Activated CD4-positive, alpha-beta T cell treated with anti-CD3 and anti-CD28 coated beads for 36 hours (primary cell): ENCODE results near the gene SPTBN1. TPM values are rescaled to one million over a fixed set of nuclear protein-coding genes. Genes with fewer than 3 reads are reported as not detected.
A peak's percentile ranks its signal among the peaks of the same experiment; 100 is the strongest.

ENCODE experiments used
- ATAC-seq: fragments of 200-7000 bp; cut with Tn5 transposase; one replicate; pipeline ENCODE4 v1.10.0; 2021; ENCODE audit warnings: mild to moderate bottlenecking, moderate library complexity
- CTCF ChIA-PET: fragments of 350-600 bp; sonication (Branson Sonifier 250); formaldehyde crosslinking; loops from one replicate; lab custom pipeline; 2021; ENCODE audit warnings: antibody characterized with exemption; lab: Charles Lee
- POLR2A ChIA-PET: fragments of 350-600 bp; sonication (Branson Sonifier 250); formaldehyde crosslinking; loops from one replicate; lab custom pipeline; 2021; ENCODE audit warnings: antibody characterized with exemption, inconsistent platforms; lab: Charles Lee
- DNase-seq: peaks from one replicate; pipeline ENCODE4 v3.0.0-alpha.2; 2020
- H3K27ac Mint-ChIP-seq: one replicate; pipeline ENCODE4 v1.8.0; 2021; ENCODE audit warnings: mixed read lengths
- H3K27me3 Mint-ChIP-seq: one replicate; pipeline ENCODE4 v1.8.0; 2021; ENCODE audit warnings: mixed read lengths
- H3K36me3 Mint-ChIP-seq: one replicate; pipeline ENCODE4 v1.8.0; 2021; ENCODE audit warnings: low read depth, mixed read lengths
- H3K4me1 Mint-ChIP-seq: one replicate; pipeline ENCODE4 v1.8.0; 2021; ENCODE audit warnings: mixed read lengths
- H3K4me3 Mint-ChIP-seq: one replicate; pipeline ENCODE4 v1.8.0; 2021; ENCODE audit warnings: mild to moderate bottlenecking, moderate library complexity, mixed read lengths
- H3K9me3 Mint-ChIP-seq: one replicate; pipeline ENCODE4 v1.8.0; 2021; ENCODE audit warnings: low read depth, mixed read lengths
- intact Hi-C, 2 experiments: fragments of 100-400 bp; cut with DNase I in 1 of 2; cut with micrococcal nuclease in 1 of 2; formaldehyde crosslinking; loops; one replicate each; pipeline versions ENCODE4 v1.14.2 to v1.15.1; 2022 to 2024; cut with DNase I, micrococcal nuclease
- total RNA-seq, 2 experiments: library from RNA; stranded (reverse); gene quantifications; one replicate each; pipeline ENCODE4 v1.2.3, GENCODE V29; 2021

The SPTBN1 gene
- total RNA-seq, 2 experiments from 2014 or later = 76.6 to 86.8 TPM

DNA sequence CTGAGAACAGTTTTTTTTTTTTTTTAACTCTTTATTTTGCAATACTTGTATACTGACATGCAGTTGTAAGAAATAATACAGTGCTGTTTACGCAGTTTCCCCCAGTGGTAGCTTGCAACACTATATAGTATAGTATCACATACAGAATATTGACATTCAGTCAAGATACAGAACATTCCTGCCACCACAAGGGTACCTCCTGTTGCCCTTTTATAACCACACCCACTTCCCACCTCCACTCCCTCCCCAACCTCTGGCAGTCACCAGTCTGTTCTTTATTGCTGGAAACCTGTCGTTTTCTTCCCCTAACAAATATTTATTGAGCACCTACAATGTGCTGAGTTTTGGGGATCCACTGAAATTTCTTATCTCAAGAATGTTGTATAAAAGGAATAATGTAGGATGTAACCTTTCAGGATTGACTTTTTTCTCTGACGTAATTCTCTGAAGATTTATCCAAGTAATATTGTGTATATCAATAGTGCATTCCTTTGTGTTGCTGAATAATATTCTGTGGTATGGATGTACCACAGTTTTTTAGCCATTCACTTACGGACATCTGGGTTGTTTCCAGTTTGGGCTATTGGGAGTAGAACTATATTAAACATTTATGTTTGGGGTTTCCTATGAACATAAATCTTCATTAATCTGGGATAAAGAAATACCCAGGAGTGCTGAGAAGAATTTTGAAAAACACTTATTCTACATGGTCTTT is 215.9 kb downstream of the SPTBN1 start:
- Mint-ChIP-seq H3K9me3 (no peaks in the 10 kb centered on the region), H3K27me3 (peaks cover 26% of the 10 kb centered on the region), H3K4me3 (no peak overlapping the region), H3K27ac (no peak overlapping the region), H3K4me1 (peaks cover 14% of the 10 kb centered on the region), H3K36me3 (peaks cover 23% of the 10 kb centered on the region)
- ChIA-PET CTCF (interaction anchor here (0.5 to 1.6 kb wide), 6 partner anchors 14 to 114 kb away, joined by 3 to 8 read pairs (median 4); no protein-coding TSS in a partner anchor), POLR2A (interaction anchor here (0.7 kb wide), 1 partner anchor 129 kb away, joined by 3 read pairs; no protein-coding TSS in a partner anchor)
- ATAC-seq (no peak), DNase-seq (no peak)
- intact Hi-C loops = no loop called here

DNA sequence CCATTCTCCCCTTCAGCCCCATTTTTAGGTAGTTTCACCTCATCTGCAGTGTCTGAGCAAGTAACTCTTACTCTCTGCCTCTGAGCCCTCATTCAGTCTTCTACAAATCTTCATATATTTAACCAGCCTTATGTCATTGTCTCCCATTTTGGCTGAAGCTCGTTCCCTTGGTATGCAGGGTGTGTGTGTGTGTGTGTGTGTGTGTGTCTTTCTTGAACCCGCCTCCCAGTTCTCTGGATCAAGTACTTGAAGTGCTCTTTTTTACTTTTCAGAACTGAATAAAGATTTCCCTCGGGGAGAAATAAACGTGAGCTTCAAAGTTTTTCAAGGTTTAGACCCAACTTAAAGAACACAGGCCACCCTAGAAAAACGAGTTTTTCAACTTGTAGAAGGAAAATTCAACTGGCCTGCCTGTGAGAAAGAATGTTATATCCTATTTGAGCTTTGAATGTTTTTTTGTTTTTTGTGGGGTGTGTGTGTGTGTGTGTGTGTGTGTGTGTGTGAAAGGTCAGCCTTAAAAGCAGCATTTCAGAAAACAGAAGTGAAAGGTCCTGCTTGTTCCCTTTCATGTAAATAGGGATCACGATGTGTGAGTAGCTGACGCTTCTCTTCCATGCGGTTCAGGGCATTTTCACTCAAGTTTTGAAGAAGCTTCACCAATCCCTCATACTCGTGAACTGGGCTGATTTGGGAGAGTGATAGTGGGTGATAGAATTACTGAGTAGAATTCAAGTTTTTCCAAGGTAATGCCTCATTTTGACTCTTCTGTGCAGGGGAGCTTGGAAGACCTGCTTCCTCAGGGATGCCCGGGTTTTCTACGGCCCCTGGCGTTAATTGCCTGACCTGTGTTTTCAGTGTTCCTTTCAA is 216.7 kb downstream of the SPTBN1 start:
- DNase-seq (no peak), ATAC-seq (no peak)
- ChIA-PET CTCF (interaction anchor here (0.5 to 9.7 kb wide), 8 partner anchors 8 to 239 kb away, joined by 3 to 88 read pairs (median 4); no protein-coding TSS in a partner anchor), POLR2A (interaction anchor here (0.5 to 0.7 kb wide), 2 partner anchors 11 to 169 kb away, joined by 3 to 8 read pairs; no protein-coding TSS in a partner anchor)
- Mint-ChIP-seq H3K36me3 (peaks cover 19% of the 10 kb centered on the region), H3K4me3 (no peak overlapping the region), H3K27ac (no peak overlapping the region), H3K4me1 (peaks cover 14% of the 10 kb centered on the region), H3K9me3 (no peaks in the 10 kb centered on the region), H3K27me3 (peaks cover 34% of the 10 kb centered on the region)
- intact Hi-C loops = no loop called here

DNA sequence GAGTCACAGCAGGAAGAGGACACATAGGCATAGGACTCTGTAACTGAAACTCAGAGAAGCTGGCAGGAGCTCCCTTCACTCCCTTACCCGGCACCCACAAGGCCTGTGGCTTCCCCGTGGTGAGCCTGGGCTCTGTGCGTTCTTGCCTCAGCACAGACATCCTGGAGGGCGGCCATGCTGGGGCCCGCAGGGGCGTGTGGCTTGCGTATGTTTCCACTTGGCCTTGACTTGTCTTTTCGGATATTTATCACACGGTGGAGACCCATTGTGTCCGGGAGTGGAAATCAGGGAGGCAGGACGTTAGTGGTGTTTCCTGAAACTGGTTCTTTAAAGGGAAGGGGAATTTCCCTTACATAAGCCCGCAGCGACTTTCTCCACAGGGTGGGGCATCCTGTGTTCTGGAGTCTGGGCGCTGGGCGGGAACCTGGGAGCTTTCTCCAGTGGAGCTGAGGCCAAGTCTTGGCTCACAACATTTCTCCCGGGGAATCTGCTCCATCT is 217.4 kb downstream of the SPTBN1 start:
- H3K9me3 Mint-ChIP-seq = no peaks in the 10 kb centered on the region
- DNase-seq (peak; percentile 75), ATAC-seq (peak; percentile 95)
- ChIA-PET CTCF (interaction anchor here (0.6 to 9.7 kb wide), 6 partner anchors 9 to 240 kb away, joined by 3 to 88 read pairs (median 6); no protein-coding TSS in a partner anchor), POLR2A (interaction anchor here (0.5 to 0.7 kb wide), 2 partner anchors 10 to 168 kb away, joined by 3 to 8 read pairs; no protein-coding TSS in a partner anchor)
- H3K4me1 Mint-ChIP-seq = peaks cover 14% of the 10 kb centered on the region
- H3K36me3 Mint-ChIP-seq = peaks cover 13% of the 10 kb centered on the region
- peaks cover 39% of the 10 kb centered on the region for H3K27me3 Mint-ChIP-seq
- intact Hi-C loops = no loop called here
- H3K27ac Mint-ChIP-seq = no peak overlapping the region
- H3K4me3 Mint-ChIP-seq = no peak overlapping the region

GRCh38 chr2:54675281-54675680 is 219.2 kb downstream of the SPTBN1 start:
- ATAC-seq (no peak), DNase-seq (no peak)
- POLR2A ChIA-PET = no interaction called here
- Mint-ChIP-seq H3K27me3 (peaks cover 45% of the 10 kb centered on the region), H3K9me3 (no peaks in the 10 kb centered on the region), H3K27ac (no peak overlapping the region), H3K36me3 (peaks cover 7% of the 10 kb centered on the region), H3K4me1 (peaks cover 19% of the 10 kb centered on the region), H3K4me3 (no peak overlapping the region)
- intact Hi-C loops = no loop called here
- CTCF ChIA-PET = interaction anchor here (1.0 to 9.7 kb wide), 3 partner anchors 10 to 29 kb away, joined by 3 to 88 read pairs (median 12); no protein-coding TSS in a partner anchor

DNA sequence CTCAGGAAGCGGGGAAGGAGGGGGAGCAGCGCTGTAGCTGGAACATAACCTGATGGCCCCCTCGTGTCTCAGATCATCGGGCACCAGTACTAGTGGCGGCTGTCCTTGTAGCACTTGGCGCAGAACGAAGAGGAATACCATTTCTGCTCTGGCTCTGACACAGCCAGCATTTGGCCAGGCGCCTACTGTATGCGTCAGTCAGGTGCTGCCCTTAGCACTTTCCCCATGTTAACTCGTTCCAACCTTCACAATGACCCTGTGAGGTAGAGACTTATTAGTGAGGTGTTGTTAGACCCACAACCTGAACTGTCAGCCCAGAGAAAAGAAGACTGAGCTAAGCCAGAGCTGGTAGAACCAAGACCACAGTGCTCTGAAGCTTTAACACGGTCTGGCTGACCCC is 219.6 kb downstream of the SPTBN1 start:
- H3K27me3 Mint-ChIP-seq = peaks cover 46% of the 10 kb centered on the region
- H3K4me1 Mint-ChIP-seq = peaks cover 23% of the 10 kb centered on the region
- intact Hi-C loops = no loop called here
- H3K27ac Mint-ChIP-seq = no peak overlapping the region
- DNase-seq = no peak
- H3K4me3 Mint-ChIP-seq = no peak overlapping the region
- no peaks in the 10 kb centered on the region for H3K9me3 Mint-ChIP-seq
- CTCF ChIA-PET = interaction anchor here (0.8 to 9.7 kb wide), 5 partner anchors 11 to 152 kb away, joined by 3 to 88 read pairs (median 10); no protein-coding TSS in a partner anchor
- no peak for ATAC-seq
- H3K36me3 Mint-ChIP-seq = peaks cover 6% of the 10 kb centered on the region
- POLR2A ChIA-PET = no interaction called here

DNA sequence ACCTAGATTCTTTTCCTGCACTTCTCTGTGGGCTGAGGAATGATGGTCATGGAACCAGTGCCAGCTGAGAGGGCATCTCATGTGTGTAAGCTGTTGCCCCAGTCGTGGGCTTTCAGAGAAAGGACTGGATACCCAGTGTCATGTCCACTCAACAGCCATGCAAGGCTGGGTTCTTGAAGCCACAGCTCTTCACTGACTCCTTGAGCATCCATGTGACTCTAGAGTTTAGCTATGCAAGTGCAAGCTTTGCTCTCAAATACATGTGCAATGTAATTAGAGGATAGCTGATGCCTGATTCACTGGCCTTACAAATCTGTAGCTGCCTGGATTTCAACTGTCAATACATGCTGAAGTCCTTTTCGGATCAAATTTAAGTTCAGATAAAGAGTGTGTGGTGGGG is 220.5 kb downstream of the SPTBN1 start:
- intact Hi-C loops = no loop called here
- Mint-ChIP-seq H3K4me1 (peaks cover 32% of the 10 kb centered on the region), H3K4me3 (no peak overlapping the region), H3K27ac (no peak overlapping the region), H3K36me3 (no peaks in the 10 kb centered on the region), H3K9me3 (no peaks in the 10 kb centered on the region), H3K27me3 (peaks cover 51% of the 10 kb centered on the region)
- POLR2A ChIA-PET = no interaction called here
- CTCF ChIA-PET = interaction anchor here (1.0 to 9.7 kb wide), 5 partner anchors 12 to 153 kb away, joined by 3 to 88 read pairs (median 10); no protein-coding TSS in a partner anchor
- no peak for DNase-seq
- no peak for ATAC-seq

DNA sequence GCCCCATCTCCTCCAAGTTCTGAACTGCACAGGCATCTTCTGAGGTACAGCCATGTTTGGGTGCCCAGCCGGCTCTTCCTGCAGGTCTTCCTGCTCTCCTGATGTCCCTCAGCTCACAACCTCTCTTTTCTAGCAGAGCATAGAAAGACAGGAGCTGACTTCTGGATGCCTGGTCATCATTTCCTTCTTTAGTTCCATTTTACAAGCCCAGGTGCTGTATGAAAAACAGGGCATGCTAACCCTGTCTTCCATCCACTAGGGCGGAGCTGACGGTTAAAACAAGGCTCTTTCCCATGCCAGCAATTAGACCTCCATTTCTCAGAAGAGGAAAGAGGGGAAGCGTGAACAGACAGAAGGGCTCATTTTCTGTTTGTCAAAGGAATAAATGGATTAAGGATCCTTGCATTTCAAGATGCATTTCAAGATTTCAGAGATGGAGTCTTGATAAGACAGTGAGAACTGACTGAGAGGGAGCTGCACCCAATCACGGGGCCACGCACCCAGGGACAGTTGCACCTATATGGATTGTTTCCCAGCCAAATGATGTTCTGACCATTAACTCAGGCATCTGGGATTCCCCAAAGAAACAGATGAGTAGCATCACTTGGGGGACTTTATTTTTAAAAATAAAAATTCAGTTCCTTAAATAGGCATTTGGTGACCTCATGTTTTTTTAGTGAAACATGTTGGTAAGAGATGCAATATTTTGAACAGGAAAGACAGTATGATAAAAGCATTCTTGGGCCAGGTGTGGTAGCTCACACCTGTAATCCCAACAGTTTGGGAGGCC is 221.5 kb downstream of the SPTBN1 start:
- Mint-ChIP-seq H3K27me3 (peaks cover 52% of the 10 kb centered on the region), H3K36me3 (no peaks in the 10 kb centered on the region), H3K4me3 (no peak overlapping the region), H3K4me1 (peaks cover 35% of the 10 kb centered on the region), H3K27ac (no peak overlapping the region), H3K9me3 (no peaks in the 10 kb centered on the region)
- DNase-seq = no peak
- ChIA-PET POLR2A (no interaction called here), CTCF (interaction anchor here (0.6 to 9.7 kb wide), 8 partner anchors 13 to 154 kb away, joined by 3 to 88 read pairs (median 7); no protein-coding TSS in a partner anchor)
- no peak for ATAC-seq
- intact Hi-C loops = no loop called here

- H3K9me3 Mint-ChIP-seq = no peaks in the 10 kb centered on the region
- peaks cover 56% of the 10 kb centered on the region for H3K27me3 Mint-ChIP-seq
- no peak overlapping the region for H3K27ac Mint-ChIP-seq
- CTCF ChIA-PET = interaction anchor here (0.7 to 9.7 kb wide), 6 partner anchors 14 to 104 kb away, joined by 3 to 88 read pairs (median 6); no protein-coding TSS in a partner anchor
- no peak for DNase-seq
- no peak overlapping the region for H3K4me3 Mint-ChIP-seq
- no peak for ATAC-seq
- H3K36me3 Mint-ChIP-seq = no peaks in the 10 kb centered on the region
- POLR2A ChIA-PET = no interaction called here
- H3K4me1 Mint-ChIP-seq = peaks cover 25% of the 10 kb centered on the region
- intact Hi-C loops = no loop called here
Measured at GRCh38 chr2:54678719-54679118, 222.6 kb downstream of the SPTBN1 start.

GRCh38 chr2:54680397-54681041 is 224.4 kb downstream of the SPTBN1 start:
- ATAC-seq = peak; percentile 95
- H3K36me3 Mint-ChIP-seq = no peaks in the 10 kb centered on the region
- POLR2A ChIA-PET = interaction anchor here (0.6 to 0.7 kb wide), 2 partner anchors 158 to 352 kb away, joined by 3 to 4 read pairs; no protein-coding TSS in a partner anchor
- H3K4me1 Mint-ChIP-seq = peaks cover 22% of the 10 kb centered on the region
- no peaks in the 10 kb centered on the region for H3K9me3 Mint-ChIP-seq
- intact Hi-C loops = loop anchor here (1.0 to 5.0 kb wide), 6 partner anchors 20 to 630 kb away; partner anchors contain the start of gene EML6 (in 2 of the 2)
- peak; percentile 69 for DNase-seq
- H3K4me3 Mint-ChIP-seq = no peak overlapping the region
- H3K27me3 Mint-ChIP-seq = peaks cover 61% of the 10 kb centered on the region
- CTCF ChIA-PET = interaction anchor here (0.6 to 9.7 kb wide), 11 partner anchors 12 to 159 kb away, joined by 3 to 88 read pairs (median 4); no protein-coding TSS in a partner anchor
- peak overlapping the region; percentile 72 for H3K27ac Mint-ChIP-seq
